Measurements from ENCODE around the gene OCA2. TPM values are rescaled to one million over a fixed set of nuclear protein-coding genes. Genes with fewer than 3 reads are reported as not detected.

OCA2 gene
- total and polyA plus RNA-seq, 10 donors: 0.39 to 3.0 (median 1.0) TPM

GRCh38 chr15:28025413-28025812 lies 73.7 kb downstream of the OCA2 start:
- intact Hi-C loops (cut with DNase I; ENCODE audit: low total_unique reads): no loop called here
- Histone ChIP-seq H3K9me3 (no peaks in the 10 kb centered on the region), H3K36me3 (no peaks in the 10 kb centered on the region), H3K27me3 (replicated peaks in 1 of 7) (no peaks in the 10 kb centered on the region), H3K27ac (no peak overlapping the region), H3K4me3 (no peak overlapping the region), H3K4me1 (peaks cover 0 to 7% (median 0%) of the 10 kb centered on the region in 6 donors)
- 86 to 92% (median 88%) methylated on average over 7 of the region's 7 CpGs for WGBS, 5 donors
- TF ChIP-seq POLR2A (IDR thresholded peaks at IDR 0.05) (no peak), POLR2AphosphoS5 (IDR thresholded peaks at IDR 0.05) (no peak), CTCF (IDR thresholded peaks at IDR 0.05 in 8 of 11, conservative IDR thresholded peaks at IDR 0.05 in 3 of 11) (no peak)
- DNase-seq: no peak

DNA sequence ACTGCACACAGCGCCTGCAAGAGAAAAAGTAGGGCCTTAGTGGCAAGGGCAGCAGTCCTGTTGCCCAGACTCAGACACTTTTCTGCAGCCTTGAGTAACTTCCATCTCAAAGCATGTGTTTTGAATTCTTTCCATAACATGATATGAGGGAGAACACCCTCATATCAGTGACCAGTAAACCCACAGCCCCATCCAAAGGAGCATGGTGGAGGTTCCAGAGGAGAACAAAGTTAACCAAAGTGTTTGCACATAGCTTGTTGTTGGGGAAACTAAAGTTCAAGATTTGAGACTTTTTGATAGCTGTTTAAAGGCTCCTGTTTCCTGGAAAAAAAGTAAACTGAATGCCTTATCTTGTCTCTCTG lies 74.2 kb downstream of the OCA2 start:
- TF ChIP-seq CTCF (IDR thresholded peaks at IDR 0.05 in 8 of 11, conservative IDR thresholded peaks at IDR 0.05 in 3 of 11) (no peak), POLR2A (IDR thresholded peaks at IDR 0.05) (no peak), POLR2AphosphoS5 (IDR thresholded peaks at IDR 0.05) (no peak)
- H3K27me3 ChIP-seq (replicated peaks in 1 of 7): no peaks in the 10 kb centered on the region
- no peak overlapping the region for H3K4me3 ChIP-seq
- H3K9me3 ChIP-seq: no peaks in the 10 kb centered on the region
- 44 to 88% (median 79%) methylated on average over 1 of the region's 1 CpG for WGBS, 5 donors
- peaks cover 0 to 7% (median 0%) of the 10 kb centered on the region in 6 donors for H3K4me1 ChIP-seq
- no peaks in the 10 kb centered on the region for H3K36me3 ChIP-seq
- H3K27ac ChIP-seq: no peak overlapping the region
- intact Hi-C loops (cut with DNase I; ENCODE audit: low total_unique reads): no loop called here
- DNase-seq: no peak

- intact Hi-C loops (cut with DNase I; ENCODE audit: low total_unique reads): no loop called here
- Histone ChIP-seq H3K9me3 (no peaks in the 10 kb centered on the region), H3K27me3 (replicated peaks in 1 of 7) (no peaks in the 10 kb centered on the region), H3K4me3 (no peak overlapping the region), H3K4me1 (peaks cover 0 to 7% (median 0%) of the 10 kb centered on the region in 6 donors), H3K27ac (no peak overlapping the region), H3K36me3 (no peaks in the 10 kb centered on the region)
- 59 to 77% (median 71%) methylated on average over 16 to 19 of the region's 19 CpGs for WGBS, 5 donors
- DNase-seq: no peak
- no peak for TF ChIP-seq POLR2A (IDR thresholded peaks at IDR 0.05)
- TF ChIP-seq POLR2AphosphoS5 (IDR thresholded peaks at IDR 0.05): no peak
- no peak for TF ChIP-seq CTCF (IDR thresholded peaks at IDR 0.05 in 8 of 11, conservative IDR thresholded peaks at IDR 0.05 in 3 of 11)
Measured at GRCh38 chr15:28023933-28024888, 74.9 kb downstream of the OCA2 start.

DNA sequence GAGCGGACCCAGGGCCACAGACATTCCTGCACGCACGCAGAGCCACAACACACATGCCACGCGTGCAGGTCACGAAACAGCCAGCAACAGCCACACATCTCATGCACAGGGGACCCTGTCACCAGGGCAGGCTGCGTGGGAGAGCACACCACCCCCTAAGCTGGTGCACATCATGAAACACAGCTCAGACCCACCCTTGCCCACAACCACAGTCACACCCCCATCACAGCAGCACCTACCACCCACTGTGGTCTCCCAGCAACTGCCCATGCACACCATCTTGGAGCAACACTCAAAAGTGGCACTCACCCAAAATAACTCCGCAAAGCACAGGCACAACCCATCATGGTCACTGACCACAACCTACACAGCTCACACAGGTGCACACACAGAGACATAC lies 75.7 kb downstream of the OCA2 start:
- Histone ChIP-seq H3K27ac (no peak overlapping the region), H3K36me3 (no peaks in the 10 kb centered on the region), H3K4me1 (peaks cover 0 to 7% (median 0%) of the 10 kb centered on the region in 6 donors), H3K27me3 (replicated peaks in 1 of 7) (no peaks in the 10 kb centered on the region), H3K9me3 (no peaks in the 10 kb centered on the region), H3K4me3 (no peak overlapping the region)
- no peak for TF ChIP-seq POLR2A (IDR thresholded peaks at IDR 0.05)
- TF ChIP-seq CTCF (IDR thresholded peaks at IDR 0.05 in 8 of 11, conservative IDR thresholded peaks at IDR 0.05 in 3 of 11): no peak
- TF ChIP-seq POLR2AphosphoS5 (IDR thresholded peaks at IDR 0.05): no peak
- intact Hi-C loops (cut with DNase I; ENCODE audit: low total_unique reads): no loop called here
- WGBS, 5 donors: 91 to 96% (median 92%) methylated on average over 8 of the region's 8 CpGs
- no peak for DNase-seq
